Loucy (cell line): ENCODE results near the gene PAK5.

Experiments used
- H2AFZ ChIP-seq: fragments of 200-600 bp; sonication (generic); 2 replicates; pipeline ENCODE4 v1.6.0; 2016; ENCODE audit warnings: antibody characterized with exemption, mild to moderate bottlenecking, low read length, moderate library complexity
- H3F3A ChIP-seq: fragments of 200-600 bp; 2 replicates; pipeline ENCODE4 v1.6.0; 2016; ENCODE audit warnings: antibody characterized with exemption, low read depth, mild to moderate bottlenecking
- H3K27me3 ChIP-seq: fragments of 200-600 bp; sonication (generic); 2 replicates; pipeline ENCODE4 v1.6.1; 2014; ENCODE audit warnings: low read length, mild to moderate bottlenecking; ENCODE audit not compliant: insufficient read depth, poor library complexity, severe bottlenecking
- H3K36me3 ChIP-seq: fragments of 200-600 bp; sonication (generic); 2 replicates; pipeline ENCODE4 v1.6.1; 2016; ENCODE audit warnings: low read length; ENCODE audit not compliant: insufficient read depth
- H3K4me1 ChIP-seq: fragments of 200-600 bp; sonication (generic); 2 replicates; pipeline ENCODE4 v1.5.1; 2014; ENCODE audit warnings: low read length, mild to moderate bottlenecking; ENCODE audit not compliant: insufficient read depth, poor library complexity, severe bottlenecking
- H3K4me2 ChIP-seq: fragments of 200-600 bp; sonication (generic); 2 replicates; pipeline ENCODE4 v1.6.0; 2014; ENCODE audit warnings: antibody characterized with exemption, low read length, low read depth, mild to moderate bottlenecking; ENCODE audit not compliant: poor library complexity, severe bottlenecking
- H3K4me3 ChIP-seq: fragments of 200-600 bp; sonication (generic); 2 replicates; pipeline ENCODE4 v1.5.1; 2014; ENCODE audit warnings: low read length, mild to moderate bottlenecking, mixed read lengths; ENCODE audit not compliant: poor library complexity, severe bottlenecking
- H3K79me2 ChIP-seq: fragments of 200-600 bp; sonication (generic); 2 replicates; pipeline ENCODE4 v1.6.1; 2014; ENCODE audit warnings: low read length; ENCODE audit not compliant: insufficient read depth
- H3K9ac ChIP-seq: fragments of 200-600 bp; sonication (generic); 2 replicates; pipeline ENCODE4 v1.6.0; 2014; ENCODE audit warnings: mild to moderate bottlenecking, low read depth, low read length, moderate library complexity; ENCODE audit not compliant: poor library complexity, severe bottlenecking
- H3K9me2 ChIP-seq: fragments of 200-600 bp; sonication (generic); replicated peaks from 2 replicates; pipeline ENCODE4 v1.6.1; 2016; ENCODE audit warnings: low read depth, low read length, mixed read lengths
- H3K9me3 ChIP-seq: fragments of 200-600 bp; sonication (generic); 2 replicates; pipeline ENCODE4 v1.6.1; 2014; ENCODE audit warnings: mild to moderate bottlenecking, antibody characterized with exemption, low read length, low read depth; ENCODE audit not compliant: insufficient read depth
- H4K20me1 ChIP-seq: fragments of 200-600 bp; sonication (generic); 2 replicates; pipeline ENCODE4 v1.6.0; 2014; ENCODE audit warnings: antibody characterized with exemption, low read length, mild to moderate bottlenecking; ENCODE audit not compliant: insufficient read depth, poor library complexity, severe bottlenecking
- CTCF ChIP-seq: fragments of 200-600 bp; sonication (generic); conservative IDR thresholded peaks from 2 replicates; pipeline ENCODE4 v1.5.1; 2014; ENCODE audit warnings: mild to moderate bottlenecking, antibody characterized with exemption, low read length
- EZH2phosphoT487 ChIP-seq: fragments of 200-600 bp; IDR thresholded peaks from 2 replicates; pipeline ENCODE4 v1.6.1; 2018; ENCODE audit warnings: antibody characterized with exemption, mild to moderate bottlenecking, moderate library complexity, borderline replicate concordance

PAK5 gene

DNA sequence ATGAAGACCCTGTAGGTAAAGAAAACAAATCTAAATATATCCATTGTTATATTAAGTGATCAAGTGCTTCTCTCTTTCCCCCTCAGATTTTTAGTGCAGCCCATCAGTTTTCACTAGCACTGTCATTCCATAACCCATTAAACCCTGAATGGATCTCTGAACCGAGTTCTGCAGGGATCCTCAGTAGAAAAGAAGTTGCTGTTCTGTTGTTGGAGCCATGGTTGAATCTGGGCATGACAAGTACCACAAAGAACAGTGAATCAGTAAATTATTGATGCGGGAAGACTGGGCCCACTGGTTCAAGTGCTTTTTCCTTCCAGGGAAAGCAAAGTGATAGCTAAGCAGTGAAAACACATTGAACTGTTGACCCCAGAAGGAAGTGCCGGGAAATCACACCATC lies 264.1 kb downstream of the PAK5 start:
- no peaks in the 10 kb centered on the region for H3K79me2 ChIP-seq
- no peak overlapping the region for H3K9ac ChIP-seq
- no peaks in the 10 kb centered on the region for H3K27me3 ChIP-seq
- no peaks in the 10 kb centered on the region for H3K9me3 ChIP-seq
- H4K20me1 ChIP-seq: no peaks in the 10 kb centered on the region
- peaks cover 6% of the 10 kb centered on the region for H3F3A ChIP-seq
- TF ChIP-seq EZH2phosphoT487: no peak
- TF ChIP-seq CTCF: no peak
- H2AFZ ChIP-seq: no peak overlapping the region
- H3K4me2 ChIP-seq: no peak overlapping the region
- H3K36me3 ChIP-seq: no peaks in the 10 kb centered on the region
- H3K4me3 ChIP-seq: no peak overlapping the region
- no peaks in the 10 kb centered on the region for H3K9me2 ChIP-seq
- peaks cover 44% of the 10 kb centered on the region for H3K4me1 ChIP-seq

GRCh38 chr20:9574181-9574580 lies 264.7 kb downstream of the PAK5 start:
- Histone ChIP-seq H3K36me3 (no peaks in the 10 kb centered on the region), H3K79me2 (no peaks in the 10 kb centered on the region), H3K4me1 (peaks cover 38% of the 10 kb centered on the region), H3F3A (peaks cover 5% of the 10 kb centered on the region), H4K20me1 (no peaks in the 10 kb centered on the region), H2AFZ (no peak overlapping the region), H3K9me2 (no peaks in the 10 kb centered on the region), H3K4me3 (no peak overlapping the region), H3K9me3 (no peaks in the 10 kb centered on the region), H3K27me3 (no peaks in the 10 kb centered on the region), H3K9ac (no peak overlapping the region), H3K4me2 (no peak overlapping the region)
- TF ChIP-seq CTCF (no peak), EZH2phosphoT487 (no peak)

DNA sequence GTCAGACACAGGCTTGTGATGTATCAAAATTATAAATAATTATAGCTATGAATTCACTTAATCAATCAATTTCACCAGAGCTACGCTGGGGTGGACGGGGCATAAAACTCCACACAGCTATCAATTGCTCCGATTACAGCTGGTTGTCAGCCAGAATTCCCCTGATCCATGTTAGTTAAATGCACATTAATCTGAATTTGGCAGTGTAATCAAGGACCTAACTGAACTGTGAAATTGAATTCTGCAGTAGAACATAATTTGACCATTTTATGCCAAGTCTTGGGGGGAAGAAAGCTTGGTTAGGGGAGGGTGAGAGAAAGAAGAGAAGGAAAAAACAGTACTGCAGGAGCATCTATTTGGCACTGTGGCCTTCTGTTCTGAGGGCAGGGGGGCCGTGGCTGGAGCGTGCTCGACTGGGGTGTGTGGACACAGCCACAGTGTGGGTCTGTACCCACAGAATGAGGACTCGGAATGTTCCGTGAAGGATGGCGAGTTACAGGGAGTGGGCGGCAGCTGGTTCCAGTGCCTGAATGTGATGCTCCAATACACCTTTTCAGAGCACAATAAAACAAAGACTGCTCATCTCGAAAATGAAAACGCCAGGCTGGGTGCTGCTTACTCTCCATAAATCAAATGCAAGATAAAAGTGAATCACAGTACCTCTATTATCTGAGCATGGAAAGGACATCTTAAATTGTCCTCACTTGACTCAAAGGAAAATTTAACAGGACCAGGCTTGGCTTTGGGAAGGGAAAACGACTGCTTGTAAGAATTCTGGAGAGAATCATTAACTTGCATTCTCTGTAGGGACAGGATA lies 265.3 kb downstream of the PAK5 start:
- no peaks in the 10 kb centered on the region for H3K79me2 ChIP-seq
- no peaks in the 10 kb centered on the region for H3K9me2 ChIP-seq
- no peak overlapping the region for H3K4me2 ChIP-seq
- H2AFZ ChIP-seq: no peak overlapping the region
- H3K27me3 ChIP-seq: no peaks in the 10 kb centered on the region
- no peak for TF ChIP-seq EZH2phosphoT487
- TF ChIP-seq CTCF: no peak
- H3K9ac ChIP-seq: no peak overlapping the region
- no peaks in the 10 kb centered on the region for H4K20me1 ChIP-seq
- H3K4me3 ChIP-seq: no peak overlapping the region
- H3K4me1 ChIP-seq: peaks cover 33% of the 10 kb centered on the region
- no peaks in the 10 kb centered on the region for H3K36me3 ChIP-seq
- no peaks in the 10 kb centered on the region; the same call in 1 of the 2 replicates for H3F3A ChIP-seq
- no peaks in the 10 kb centered on the region for H3K9me3 ChIP-seq
